ENCODE data around the gene ZNF662.
"Not testable (repeated sequence)": the region's sequence is repeated elsewhere in the genome, so short reads cannot be mapped to it uniquely, and the experiment has no call there.

Gene ZNF662

GRCh38 chr3:42906070-42906847, at the start of gene ZNF662:
Gene ZNF662, plus strand, starts transcription at chr3:42906142. Its CDS starts 1,973 bp downstream, at chr3:42908115.
- no peak for DNase-seq (ENCODE audit: low read depth)

- DNase-seq (ENCODE audit: low read depth) = no peak
These were observed 49.4 kb upstream of the ZNF662 start for GRCh38 chr3:42856544-42856943.

GRCh38 chr3:42864321-42864950, 41.5 kb upstream of the ZNF662 start:
- DNase-seq (ENCODE audit: low read depth) = no peak

GRCh38 chr3:42865256-42865655, 40.7 kb upstream of the ZNF662 start:
- no peak for DNase-seq (ENCODE audit: low read depth)

- DNase-seq (ENCODE audit: low read depth) = no peak
These were observed 38.8 kb upstream of the ZNF662 start for GRCh38 chr3:42867138-42867537.

GRCh38 chr3:42868841-42869240, 37.1 kb upstream of the ZNF662 start:
- no peak for DNase-seq (ENCODE audit: low read depth)

- no peak for DNase-seq (ENCODE audit: low read depth)
These were observed 34.2 kb upstream of the ZNF662 start for GRCh38 chr3:42871592-42872196.

- no peak for DNase-seq (ENCODE audit: low read depth)
These were observed 33.2 kb upstream of the ZNF662 start for GRCh38 chr3:42872718-42873117.

GRCh38 chr3:42873221-42873982, 32.5 kb upstream of the ZNF662 start:
- DNase-seq (ENCODE audit: low read depth) = no peak

- no peak for DNase-seq (ENCODE audit: low read depth)
These were observed 31.2 kb upstream of the ZNF662 start for GRCh38 chr3:42874749-42875148.

- DNase-seq (ENCODE audit: low read depth) = no peak
These were observed 30.4 kb upstream of the ZNF662 start, which contains the start of gene CYP8B1 for GRCh38 chr3:42875325-42876151. Gene CYP8B1, minus strand, starts transcription at chr3:42875879. Its CDS starts 63 bp downstream, at chr3:42875816.

- no peak for DNase-seq (ENCODE audit: low read depth)
These were observed 29.5 kb upstream of the ZNF662 start for GRCh38 chr3:42876401-42876800.

- DNase-seq (ENCODE audit: low read depth) = no peak
These were observed 28.8 kb upstream of the ZNF662 start for GRCh38 chr3:42876940-42877720.

GRCh38 chr3:42877881-42878280, 28.1 kb upstream of the ZNF662 start:
- DNase-seq (ENCODE audit: low read depth) = no peak

GRCh38 chr3:42880183-42880582, 25.8 kb upstream of the ZNF662 start:
- DNase-seq (ENCODE audit: low read depth) = no peak

GRCh38 chr3:42880601-42881451, 25.1 kb upstream of the ZNF662 start:
- peak; percentile 69 for DNase-seq (ENCODE audit: low read depth)

GRCh38 chr3:42883251-42883930, 22.6 kb upstream of the ZNF662 start:
- not testable (repeated sequence) for DNase-seq (ENCODE audit: low read depth)

GRCh38 chr3:42884324-42884723, 21.6 kb upstream of the ZNF662 start:
- DNase-seq (ENCODE audit: low read depth) = no peak

GRCh38 chr3:42886294-42886822, 19.6 kb upstream of the ZNF662 start:
- no peak for DNase-seq (ENCODE audit: low read depth)
